ENCODE results near the gene SGCD.

The SGCD gene

DNA sequence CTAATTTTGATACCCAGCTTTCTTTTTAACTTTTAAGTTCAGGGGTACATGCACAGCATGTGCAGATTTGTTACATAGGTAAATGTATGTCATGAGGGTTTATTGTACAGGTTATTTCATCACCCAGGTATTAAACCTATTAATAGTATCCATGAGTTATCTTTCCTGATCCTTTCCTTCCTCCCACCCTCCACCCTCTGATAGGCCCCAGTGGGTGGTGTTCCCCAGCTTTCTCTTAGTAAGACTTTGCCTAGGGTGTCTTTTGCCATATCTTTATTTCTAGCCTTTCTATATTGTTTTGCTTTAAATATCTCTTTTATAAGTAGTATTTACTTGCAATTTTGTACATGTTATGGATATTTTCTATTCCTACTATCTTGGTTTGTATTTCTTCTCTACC lies 243.7 kb downstream of the SGCD start:
- no peaks in the 10 kb centered on the region for H3K27me3 ChIP-seq (ENCODE audit: insufficient read depth, poor library complexity, severe bottlenecking)
- no peak for DNase-seq (ENCODE audit: low read depth in 1 of 2, low spot score in 1 of 2)
- TF ChIP-seq SPI1 (IDR thresholded peaks at IDR 0.05; ENCODE audit: borderline replicate concordance, low read depth) (no peak), GABPA (IDR thresholded peaks at IDR 0.05; ENCODE audit: low read depth) (no peak), POLR2AphosphoS5 (IDR thresholded peaks at IDR 0.05; ENCODE audit: low read depth) (no peak)
- TF ChIP-seq, protein P1, sequence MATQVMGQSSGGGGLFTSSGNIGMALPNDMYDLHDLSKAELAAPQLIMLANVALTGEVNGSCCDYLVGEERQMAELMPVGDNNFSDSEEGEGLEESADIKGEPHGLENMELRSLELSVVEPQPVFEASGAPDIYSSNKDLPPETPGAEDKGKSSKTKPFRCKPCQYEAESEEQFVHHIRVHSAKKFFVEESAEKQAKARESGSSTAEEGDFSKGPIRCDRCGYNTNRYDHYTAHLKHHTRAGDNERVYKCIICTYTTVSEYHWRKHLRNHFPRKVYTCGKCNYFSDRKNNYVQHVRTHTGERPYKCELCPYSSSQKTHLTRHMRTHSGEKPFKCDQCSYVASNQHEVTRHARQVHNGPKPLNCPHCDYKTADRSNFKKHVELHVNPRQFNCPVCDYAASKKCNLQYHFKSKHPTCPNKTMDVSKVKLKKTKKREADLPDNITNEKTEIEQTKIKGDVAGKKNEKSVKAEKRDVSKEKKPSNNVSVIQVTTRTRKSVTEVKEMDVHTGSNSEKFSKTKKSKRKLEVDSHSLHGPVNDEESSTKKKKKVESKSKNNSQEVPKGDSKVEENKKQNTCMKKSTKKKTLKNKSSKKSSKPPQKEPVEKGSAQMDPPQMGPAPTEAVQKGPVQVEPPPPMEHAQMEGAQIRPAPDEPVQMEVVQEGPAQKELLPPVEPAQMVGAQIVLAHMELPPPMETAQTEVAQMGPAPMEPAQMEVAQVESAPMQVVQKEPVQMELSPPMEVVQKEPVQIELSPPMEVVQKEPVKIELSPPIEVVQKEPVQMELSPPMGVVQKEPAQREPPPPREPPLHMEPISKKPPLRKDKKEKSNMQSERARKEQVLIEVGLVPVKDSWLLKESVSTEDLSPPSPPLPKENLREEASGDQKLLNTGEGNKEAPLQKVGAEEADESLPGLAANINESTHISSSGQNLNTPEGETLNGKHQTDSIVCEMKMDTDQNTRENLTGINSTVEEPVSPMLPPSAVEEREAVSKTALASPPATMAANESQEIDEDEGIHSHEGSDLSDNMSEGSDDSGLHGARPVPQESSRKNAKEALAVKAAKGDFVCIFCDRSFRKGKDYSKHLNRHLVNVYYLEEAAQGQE (IDR thresholded peaks at IDR 0.05; ENCODE audit: insufficient replicate concordance, low read depth): no peak
- TF ChIP-seq, protein P2, sequence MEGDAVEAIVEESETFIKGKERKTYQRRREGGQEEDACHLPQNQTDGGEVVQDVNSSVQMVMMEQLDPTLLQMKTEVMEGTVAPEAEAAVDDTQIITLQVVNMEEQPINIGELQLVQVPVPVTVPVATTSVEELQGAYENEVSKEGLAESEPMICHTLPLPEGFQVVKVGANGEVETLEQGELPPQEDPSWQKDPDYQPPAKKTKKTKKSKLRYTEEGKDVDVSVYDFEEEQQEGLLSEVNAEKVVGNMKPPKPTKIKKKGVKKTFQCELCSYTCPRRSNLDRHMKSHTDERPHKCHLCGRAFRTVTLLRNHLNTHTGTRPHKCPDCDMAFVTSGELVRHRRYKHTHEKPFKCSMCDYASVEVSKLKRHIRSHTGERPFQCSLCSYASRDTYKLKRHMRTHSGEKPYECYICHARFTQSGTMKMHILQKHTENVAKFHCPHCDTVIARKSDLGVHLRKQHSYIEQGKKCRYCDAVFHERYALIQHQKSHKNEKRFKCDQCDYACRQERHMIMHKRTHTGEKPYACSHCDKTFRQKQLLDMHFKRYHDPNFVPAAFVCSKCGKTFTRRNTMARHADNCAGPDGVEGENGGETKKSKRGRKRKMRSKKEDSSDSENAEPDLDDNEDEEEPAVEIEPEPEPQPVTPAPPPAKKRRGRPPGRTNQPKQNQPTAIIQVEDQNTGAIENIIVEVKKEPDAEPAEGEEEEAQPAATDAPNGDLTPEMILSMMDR (IDR thresholded peaks at IDR 0.05; ENCODE audit: insufficient read depth, low read length): no peak
- H3K4me3 ChIP-seq (replicated peaks; ENCODE audit: insufficient read depth, low read length): no peak overlapping the region
- no peak overlapping the region for H3K27ac ChIP-seq (replicated peaks)

DNA sequence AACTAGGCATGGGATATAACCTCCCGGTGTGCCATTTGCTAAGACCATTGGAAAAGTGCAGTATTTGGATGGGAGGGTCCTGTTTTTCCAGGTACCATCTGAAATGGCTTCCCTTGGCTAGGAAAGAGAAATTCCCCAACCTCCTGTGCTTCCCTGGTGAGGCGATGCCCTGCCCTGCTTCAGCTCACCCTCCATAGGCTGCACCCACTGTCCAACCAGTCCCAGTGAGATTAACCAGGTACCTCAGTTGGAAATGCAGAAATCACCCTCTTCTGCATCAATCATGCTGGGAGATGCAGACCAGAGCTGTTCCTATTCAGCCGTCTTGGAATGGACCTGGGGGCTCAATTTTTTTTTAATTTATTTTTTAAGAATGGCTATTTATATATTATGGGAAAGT lies 254.8 kb downstream of the SGCD start:
- DNase-seq (ENCODE audit: low read depth in 1 of 2, low spot score in 1 of 2): no peak
- H3K27ac ChIP-seq (replicated peaks): no peak overlapping the region
- H3K27me3 ChIP-seq (ENCODE audit: insufficient read depth, poor library complexity, severe bottlenecking): no peaks in the 10 kb centered on the region
- H3K4me3 ChIP-seq (replicated peaks; ENCODE audit: insufficient read depth, low read length): no peak overlapping the region
- TF ChIP-seq POLR2AphosphoS5 (IDR thresholded peaks at IDR 0.05; ENCODE audit: low read depth) (no peak), GABPA (IDR thresholded peaks at IDR 0.05; ENCODE audit: low read depth) (no peak), SPI1 (IDR thresholded peaks at IDR 0.05; ENCODE audit: borderline replicate concordance, low read depth) (no peak)
- TF ChIP-seq, protein P2 (IDR thresholded peaks at IDR 0.05; ENCODE audit: insufficient read depth, low read length): no peak
- TF ChIP-seq, protein P1 (IDR thresholded peaks at IDR 0.05; ENCODE audit: insufficient replicate concordance, low read depth): no peak

DNA sequence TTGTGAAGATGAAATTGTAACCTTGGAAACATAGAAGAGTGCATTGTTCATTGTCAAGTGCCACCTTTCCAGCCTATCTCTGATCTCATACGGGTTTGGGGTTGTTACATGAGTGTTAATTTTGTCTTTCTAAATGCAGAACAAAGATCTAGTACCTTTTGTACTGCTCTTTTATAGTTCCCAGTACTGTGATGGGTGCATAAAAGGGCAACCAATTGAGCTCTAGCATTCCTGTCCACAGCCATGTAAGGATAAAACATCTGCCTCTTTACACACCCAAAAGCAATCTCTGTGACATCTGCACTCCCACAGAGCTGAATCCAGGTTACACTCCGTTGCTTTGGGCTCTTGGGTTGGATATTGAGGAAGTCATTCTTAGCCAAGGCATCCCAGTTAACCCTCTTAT lies 255.2 kb downstream of the SGCD start:
- Histone ChIP-seq H3K27ac (replicated peaks) (no peak overlapping the region), H3K27me3 (ENCODE audit: insufficient read depth, poor library complexity, severe bottlenecking) (no peaks in the 10 kb centered on the region), H3K4me3 (replicated peaks; ENCODE audit: insufficient read depth, low read length) (no peak overlapping the region)
- TF ChIP-seq, protein P1 (IDR thresholded peaks at IDR 0.05; ENCODE audit: insufficient replicate concordance, low read depth): no peak
- no peak for DNase-seq (ENCODE audit: low read depth in 1 of 2, low spot score in 1 of 2)

DNA sequence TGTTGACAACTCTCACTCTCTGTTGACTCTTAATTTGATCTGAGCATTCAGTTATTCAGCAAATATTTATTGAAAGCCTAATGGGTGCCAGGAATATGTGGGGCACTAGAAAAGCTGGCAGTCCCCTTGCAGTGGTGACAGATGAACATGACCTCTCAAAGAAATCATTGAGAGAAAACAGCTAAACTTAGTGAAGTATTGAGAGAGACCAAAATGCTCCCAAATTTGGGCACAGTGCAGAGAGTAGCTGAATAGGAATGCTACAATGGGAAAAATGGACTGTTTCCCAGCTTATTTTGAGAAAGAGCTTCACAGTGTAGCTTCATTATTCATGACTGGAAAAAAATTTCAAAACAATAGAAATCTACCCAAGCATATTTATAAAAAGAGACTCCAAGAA lies 257.9 kb downstream of the SGCD start:
- Histone ChIP-seq H3K27ac (replicated peaks) (no peak overlapping the region), H3K27me3 (ENCODE audit: insufficient read depth, poor library complexity, severe bottlenecking) (peaks cover 7% of the 10 kb centered on the region), H3K4me3 (replicated peaks; ENCODE audit: insufficient read depth, low read length) (no peak overlapping the region)
- TF ChIP-seq, protein P2 (IDR thresholded peaks at IDR 0.05; ENCODE audit: insufficient read depth, low read length): no peak
- TF ChIP-seq POLR2AphosphoS5 (IDR thresholded peaks at IDR 0.05; ENCODE audit: low read depth) (no peak), GABPA (IDR thresholded peaks at IDR 0.05; ENCODE audit: low read depth) (no peak), SPI1 (IDR thresholded peaks at IDR 0.05; ENCODE audit: borderline replicate concordance, low read depth) (no peak)
- TF ChIP-seq, protein P1 (IDR thresholded peaks at IDR 0.05; ENCODE audit: insufficient replicate concordance, low read depth): no peak
- no peak for DNase-seq (ENCODE audit: low read depth in 1 of 2, low spot score in 1 of 2)
